Suprapubic skin (tissue), 4 donors: ENCODE data around the gene RPRD1A.

Experiments used
- EP300 ChIP-seq: sonication (generic); formaldehyde crosslinking; IDR thresholded peaks from one replicate; pipeline ENCODE4 v1.6.1; 2017; ENCODE audit warnings: antibody characterized with exemption
- POLR2A ChIP-seq, 2 donors: fragments of 450-650 bp; IDR thresholded peaks; one replicate each; pipeline ENCODE4 v1.6.1; 2017; ENCODE audit warnings: antibody characterized with exemption in 2 of 2, mild to moderate bottlenecking in 2 of 2, moderate library complexity in 2 of 2
- POLR2AphosphoS5 ChIP-seq, 3 donors: sonication (generic); formaldehyde crosslinking; IDR thresholded peaks; one replicate each; pipeline ENCODE4 v1.6.1; 2017; ENCODE audit warnings: antibody characterized with exemption in 3 of 3
- TF ChIP-seq, protein P1 (sequence below), 2 donors: fragments of 200-600 bp in 1 of 2; fragments of 450-650 bp in 1 of 2; sonication (generic) in 1 of 2; IDR thresholded peaks; one replicate each; pipeline ENCODE4 v1.5.1; 2016 to 2019; ENCODE audit warnings: antibody characterized with exemption in 2 of 2, mild to moderate bottlenecking in 1 of 2, moderate library complexity in 1 of 2

- TF ChIP-seq, protein P1, sequence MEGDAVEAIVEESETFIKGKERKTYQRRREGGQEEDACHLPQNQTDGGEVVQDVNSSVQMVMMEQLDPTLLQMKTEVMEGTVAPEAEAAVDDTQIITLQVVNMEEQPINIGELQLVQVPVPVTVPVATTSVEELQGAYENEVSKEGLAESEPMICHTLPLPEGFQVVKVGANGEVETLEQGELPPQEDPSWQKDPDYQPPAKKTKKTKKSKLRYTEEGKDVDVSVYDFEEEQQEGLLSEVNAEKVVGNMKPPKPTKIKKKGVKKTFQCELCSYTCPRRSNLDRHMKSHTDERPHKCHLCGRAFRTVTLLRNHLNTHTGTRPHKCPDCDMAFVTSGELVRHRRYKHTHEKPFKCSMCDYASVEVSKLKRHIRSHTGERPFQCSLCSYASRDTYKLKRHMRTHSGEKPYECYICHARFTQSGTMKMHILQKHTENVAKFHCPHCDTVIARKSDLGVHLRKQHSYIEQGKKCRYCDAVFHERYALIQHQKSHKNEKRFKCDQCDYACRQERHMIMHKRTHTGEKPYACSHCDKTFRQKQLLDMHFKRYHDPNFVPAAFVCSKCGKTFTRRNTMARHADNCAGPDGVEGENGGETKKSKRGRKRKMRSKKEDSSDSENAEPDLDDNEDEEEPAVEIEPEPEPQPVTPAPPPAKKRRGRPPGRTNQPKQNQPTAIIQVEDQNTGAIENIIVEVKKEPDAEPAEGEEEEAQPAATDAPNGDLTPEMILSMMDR (IDR thresholded peaks at IDR 0.05), result no peak
- no peak for TF ChIP-seq POLR2AphosphoS5 (IDR thresholded peaks at IDR 0.05)
- TF ChIP-seq POLR2A (IDR thresholded peaks at IDR 0.05), result no peak
- no peak for TF ChIP-seq EP300
Measured at GRCh38 chr18:36101943-36102342, 34.6 kb upstream of the RPRD1A start.
